ENCODE data around the gene TRDN. TPM values are rescaled to one million over a fixed set of nuclear protein-coding genes. Genes with fewer than 3 reads are reported as not detected.
"Not testable (repeated sequence)": the region's sequence is repeated elsewhere in the genome, so short reads cannot be mapped to it uniquely, and the experiment has no call there.

The TRDN gene
- total and polyA plus RNA-seq, 4 donors: 0.04 to 0.11 (median 0.05) TPM; not detected in 1

DNA sequence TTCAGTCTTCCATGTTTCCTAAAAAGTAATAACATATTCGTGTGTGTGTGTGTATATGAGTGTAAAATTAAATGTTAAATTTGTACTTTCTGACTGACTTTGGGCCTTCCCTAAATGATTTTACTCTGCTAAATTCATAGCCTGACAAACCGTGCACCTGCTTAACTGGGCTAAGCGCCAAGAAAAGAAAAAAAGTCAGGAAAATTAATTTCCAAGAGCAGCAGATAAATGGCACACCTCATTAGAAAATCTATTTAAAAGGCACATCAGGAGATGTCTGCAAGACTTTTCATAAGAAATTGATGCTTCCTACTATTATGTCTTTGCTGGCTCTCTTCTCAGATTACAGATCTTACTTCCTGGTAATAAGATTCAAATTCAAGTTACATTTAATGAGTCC lies 72.4 kb downstream of the TRDN start:
- Histone ChIP-seq H3K9ac (ENCODE audit: insufficient read depth in 1 of 2, low read length in 2 of 2) (no peak overlapping the region), H3K27me3 (ENCODE audit: control insufficient read depth in 3 of 3, insufficient read depth in 3 of 3, low read length in 2 of 3) (no peaks in the 10 kb centered on the region), H3K4me1 (ENCODE audit: control insufficient read depth in 5 of 5, insufficient read depth in 5 of 5, low read length in 5 of 5) (peaks cover 0 to 9% (median 0%) of the 10 kb centered on the region in 5 donors), H3K27ac (ENCODE audit: low read depth in 1 of 2, low read length in 1 of 2) (no peak overlapping the region), H3K9me3 (ENCODE audit: control insufficient read depth in 4 of 4, insufficient read depth in 3 of 4, low read length in 3 of 4) (peaks cover 0 to 2% (median 0%) of the 10 kb centered on the region in 4 donors), H3K4me3 (no peak overlapping the region), H3K36me3 (ENCODE audit: control insufficient read depth in 4 of 4, insufficient read depth in 4 of 4, low read length in 4 of 4) (peaks cover 0 to 3% (median 0%) of the 10 kb centered on the region in 4 donors)
- TF ChIP-seq, protein P1, sequence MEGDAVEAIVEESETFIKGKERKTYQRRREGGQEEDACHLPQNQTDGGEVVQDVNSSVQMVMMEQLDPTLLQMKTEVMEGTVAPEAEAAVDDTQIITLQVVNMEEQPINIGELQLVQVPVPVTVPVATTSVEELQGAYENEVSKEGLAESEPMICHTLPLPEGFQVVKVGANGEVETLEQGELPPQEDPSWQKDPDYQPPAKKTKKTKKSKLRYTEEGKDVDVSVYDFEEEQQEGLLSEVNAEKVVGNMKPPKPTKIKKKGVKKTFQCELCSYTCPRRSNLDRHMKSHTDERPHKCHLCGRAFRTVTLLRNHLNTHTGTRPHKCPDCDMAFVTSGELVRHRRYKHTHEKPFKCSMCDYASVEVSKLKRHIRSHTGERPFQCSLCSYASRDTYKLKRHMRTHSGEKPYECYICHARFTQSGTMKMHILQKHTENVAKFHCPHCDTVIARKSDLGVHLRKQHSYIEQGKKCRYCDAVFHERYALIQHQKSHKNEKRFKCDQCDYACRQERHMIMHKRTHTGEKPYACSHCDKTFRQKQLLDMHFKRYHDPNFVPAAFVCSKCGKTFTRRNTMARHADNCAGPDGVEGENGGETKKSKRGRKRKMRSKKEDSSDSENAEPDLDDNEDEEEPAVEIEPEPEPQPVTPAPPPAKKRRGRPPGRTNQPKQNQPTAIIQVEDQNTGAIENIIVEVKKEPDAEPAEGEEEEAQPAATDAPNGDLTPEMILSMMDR (IDR thresholded peaks at IDR 0.05; ENCODE audit: control extremely low read depth, extremely low read depth): no peak
- WGBS, 2 donors: 40 to 45% methylated on average over 3 of the region's 3 CpGs
- ATAC-seq (ENCODE audit: insufficient read depth, low FRiP score) (no peak), DNase-seq (no peak)

DNA sequence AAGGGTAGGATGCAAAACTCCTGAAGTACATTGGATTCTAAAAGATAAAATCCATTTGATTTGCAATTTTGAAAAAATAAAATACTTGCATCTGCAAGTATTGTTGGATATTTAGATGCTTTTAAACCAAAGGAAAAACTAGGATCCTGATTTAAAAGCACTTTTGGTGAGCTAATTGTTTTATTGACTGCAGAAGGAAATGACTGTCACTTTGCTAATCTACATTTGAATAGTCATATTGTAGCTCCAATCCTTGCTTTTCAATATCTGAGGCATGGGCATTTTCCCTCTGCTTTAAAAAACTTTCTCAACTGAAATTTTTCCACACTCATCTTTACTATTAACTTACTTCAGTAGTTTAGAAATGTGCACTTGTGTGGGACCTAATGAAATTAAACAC lies 74.1 kb downstream of the TRDN start:
- Histone ChIP-seq H3K4me3 (no peak overlapping the region), H3K36me3 (ENCODE audit: control insufficient read depth in 4 of 4, insufficient read depth in 4 of 4, low read length in 4 of 4) (peaks cover 0 to 3% (median 0%) of the 10 kb centered on the region in 4 donors), H3K9me3 (ENCODE audit: control insufficient read depth in 4 of 4, insufficient read depth in 3 of 4, low read length in 3 of 4) (peaks cover 0 to 2% (median 0%) of the 10 kb centered on the region in 4 donors), H3K27ac (ENCODE audit: low read depth in 1 of 2, low read length in 1 of 2) (no peak overlapping the region), H3K4me1 (ENCODE audit: control insufficient read depth in 5 of 5, insufficient read depth in 5 of 5, low read length in 5 of 5) (no peaks in the 10 kb centered on the region), H3K9ac (ENCODE audit: insufficient read depth in 1 of 2, low read length in 2 of 2) (no peak overlapping the region), H3K27me3 (ENCODE audit: control insufficient read depth in 3 of 3, insufficient read depth in 3 of 3, low read length in 2 of 3) (no peaks in the 10 kb centered on the region)
- TF ChIP-seq, protein P1 (IDR thresholded peaks at IDR 0.05; ENCODE audit: control extremely low read depth, extremely low read depth): no peak
- DNase-seq: no peak
- no peak for ATAC-seq (ENCODE audit: insufficient read depth, low FRiP score)

DNA sequence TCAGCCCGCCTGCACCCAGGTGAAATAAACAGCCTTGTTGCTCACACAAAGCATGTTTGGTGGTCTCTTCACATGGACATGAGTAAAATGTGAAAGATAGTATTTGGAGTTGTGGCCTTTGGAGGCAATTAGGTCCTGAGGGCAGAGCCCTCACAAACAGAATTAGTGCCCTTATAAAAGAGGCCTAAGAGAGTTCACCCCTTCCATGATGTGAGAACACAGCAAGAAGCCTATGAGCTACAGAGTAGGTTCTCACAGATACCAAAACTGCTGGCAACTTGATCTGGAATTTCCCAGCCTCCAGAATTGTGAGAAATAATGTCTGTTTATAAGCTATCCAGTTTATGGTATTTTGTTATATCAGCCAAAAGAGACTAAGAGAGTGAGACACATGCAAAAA lies 74.5 kb downstream of the TRDN start:
- Histone ChIP-seq H3K27ac (ENCODE audit: low read depth in 1 of 2, low read length in 1 of 2) (no peak overlapping the region), H3K36me3 (ENCODE audit: control insufficient read depth in 4 of 4, insufficient read depth in 4 of 4, low read length in 4 of 4) (peaks cover 0 to 3% (median 0%) of the 10 kb centered on the region in 4 donors), H3K9ac (ENCODE audit: insufficient read depth in 1 of 2, low read length in 2 of 2) (no peak overlapping the region), H3K27me3 (ENCODE audit: control insufficient read depth in 3 of 3, insufficient read depth in 3 of 3, low read length in 2 of 3) (no peaks in the 10 kb centered on the region), H3K9me3 (ENCODE audit: control insufficient read depth in 4 of 4, insufficient read depth in 3 of 4, low read length in 3 of 4) (peaks cover 0 to 2% (median 0%) of the 10 kb centered on the region in 4 donors), H3K4me3 (no peak overlapping the region), H3K4me1 (ENCODE audit: control insufficient read depth in 5 of 5, insufficient read depth in 5 of 5, low read length in 5 of 5) (no peaks in the 10 kb centered on the region)
- TF ChIP-seq, protein P1 (IDR thresholded peaks at IDR 0.05; ENCODE audit: control extremely low read depth, extremely low read depth): no peak
- DNase-seq (no peak), ATAC-seq (ENCODE audit: insufficient read depth, low FRiP score) (no peak)
- 96% methylated on average over 1 of the region's 1 CpG for WGBS, 2 donors

DNA sequence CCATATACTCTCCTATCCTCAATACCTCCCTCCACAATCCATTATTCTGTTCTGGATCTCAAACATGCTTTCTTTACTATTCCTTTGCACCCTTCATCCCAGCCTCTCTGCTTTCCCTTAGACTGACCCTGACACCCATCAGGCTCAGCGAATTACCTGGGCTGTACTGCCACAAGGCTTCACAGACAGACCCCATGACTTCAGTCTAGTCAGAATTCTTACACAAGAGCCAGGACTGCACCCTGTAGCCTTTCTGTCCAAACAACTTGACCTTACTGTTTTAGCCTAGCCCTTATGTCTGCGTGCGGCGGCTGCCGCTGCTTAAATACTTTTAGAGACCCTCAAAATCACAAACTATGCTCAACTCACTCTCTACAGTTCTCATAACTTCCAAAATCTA lies 76.9 kb downstream of the TRDN start:
- H3K9me3 ChIP-seq (ENCODE audit: control insufficient read depth in 4 of 4, insufficient read depth in 3 of 4, low read length in 3 of 4); DNase-seq; H3K36me3 ChIP-seq (ENCODE audit: control insufficient read depth in 4 of 4, insufficient read depth in 4 of 4, low read length in 4 of 4); H3K9ac ChIP-seq (ENCODE audit: insufficient read depth in 1 of 2, low read length in 2 of 2); H3K4me1 ChIP-seq (ENCODE audit: control insufficient read depth in 5 of 5, insufficient read depth in 5 of 5, low read length in 5 of 5); ATAC-seq (ENCODE audit: insufficient read depth, low FRiP score); H3K27me3 ChIP-seq (ENCODE audit: control insufficient read depth in 3 of 3, insufficient read depth in 3 of 3, low read length in 2 of 3); H3K4me3 ChIP-seq; H3K27ac ChIP-seq (ENCODE audit: low read depth in 1 of 2, low read length in 1 of 2): not testable (repeated sequence)
- WGBS, 2 donors: 81 to 90% methylated on average over 5 of the region's 5 CpGs

DNA sequence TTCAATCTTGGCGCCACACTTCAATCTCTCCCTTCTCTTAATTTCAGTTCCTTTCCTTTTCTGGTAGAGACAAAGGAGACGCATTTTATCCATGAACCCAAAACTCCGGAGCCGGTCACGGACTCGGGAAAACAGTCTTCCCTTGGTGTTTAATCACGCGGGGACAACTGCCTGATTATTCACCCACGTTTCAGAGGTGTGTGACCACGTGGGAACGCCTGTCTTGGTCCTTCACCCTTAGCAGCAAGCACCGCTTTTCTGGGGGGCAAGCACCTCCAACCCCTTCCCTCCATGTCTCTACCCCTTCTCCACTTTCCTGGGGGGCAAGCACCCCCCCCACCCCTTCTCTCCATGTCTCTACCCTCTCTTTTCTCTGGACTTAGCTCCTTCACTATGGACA lies 79.3 kb downstream of the TRDN start:
- DNase-seq; H3K27me3 ChIP-seq (ENCODE audit: control insufficient read depth in 3 of 3, insufficient read depth in 3 of 3, low read length in 2 of 3); H3K27ac ChIP-seq (ENCODE audit: low read depth in 1 of 2, low read length in 1 of 2); H3K9me3 ChIP-seq (ENCODE audit: control insufficient read depth in 4 of 4, insufficient read depth in 3 of 4, low read length in 3 of 4); H3K36me3 ChIP-seq (ENCODE audit: control insufficient read depth in 4 of 4, insufficient read depth in 4 of 4, low read length in 4 of 4); H3K4me1 ChIP-seq (ENCODE audit: control insufficient read depth in 5 of 5, insufficient read depth in 5 of 5, low read length in 5 of 5); ATAC-seq (ENCODE audit: insufficient read depth, low FRiP score); H3K9ac ChIP-seq (ENCODE audit: insufficient read depth in 1 of 2, low read length in 2 of 2); H3K4me3 ChIP-seq: not testable (repeated sequence)
- 93 to 94% methylated on average over 12 of the region's 12 CpGs for WGBS, 2 donors

All from lung (tissue), 12 donors.